Stomach (tissue), 4 donors: ENCODE results near the gene RP2.

Experiments
- CTCF ChIP-seq, 7 experiments: fragments of 450-650 bp in 4 of 7; fragments of 200-600 bp in 3 of 7; sonication (generic) in 3 of 7; IDR thresholded peaks; one replicate each; pipeline ENCODE4 v1.5.1; 2016 to 2019; ENCODE audit warnings: antibody characterized with exemption in 7 of 7, control low read depth in 2 of 7, mild to moderate bottlenecking in 1 of 7
- POLR2A ChIP-seq, 4 donors: fragments of 450-650 bp; IDR thresholded peaks; one replicate each; pipeline ENCODE4 v1.6.1; 2016; ENCODE audit warnings: antibody characterized with exemption in 4 of 4, control low read depth in 2 of 4, mild to moderate bottlenecking in 1 of 4, moderate library complexity in 1 of 4
- POLR2AphosphoS5 ChIP-seq, 3 donors: sonication (generic); formaldehyde crosslinking; IDR thresholded peaks; one replicate each; pipeline ENCODE4 v1.6.1; 2016; ENCODE audit warnings: antibody characterized with exemption in 3 of 3

GRCh38 chrX:46811121-46811520, 25.7 kb upstream of the RP2 start:
- TF ChIP-seq CTCF (IDR thresholded peaks at IDR 0.05): no peak
- no peak for TF ChIP-seq POLR2A (IDR thresholded peaks at IDR 0.05)
- no peak for TF ChIP-seq POLR2AphosphoS5 (IDR thresholded peaks at IDR 0.05)
